ENCODE results near the gene NAMPT. TPM values are rescaled to one million over a fixed set of nuclear protein-coding genes. Genes with fewer than 3 reads are reported as not detected.

Gene NAMPT
- total and polyA plus RNA-seq, 2 experiments from 2014 or later = 25.0 to 32.7 TPM

GRCh38 chr7:106243893-106244292 lies 40.9 kb downstream of the NAMPT start:
- no peaks in the 10 kb centered on the region for H3K9me2 ChIP-seq (ENCODE audit: insufficient read depth)
- DNase-seq = peak; percentile 10
- no peaks in the 10 kb centered on the region for H4K20me1 ChIP-seq (ENCODE audit: insufficient read depth)
- WGBS, 2 experiments (ENCODE audit: low coverage in 1 of 2, low lambda C conversion rate in 2 of 2, missing lambda C conversion rate in 2 of 2) = 37 to 38% methylated on average over 2 of the region's 2 CpGs
- no peak overlapping the region for H3K9ac ChIP-seq
- no peak overlapping the region for H3K4me3 ChIP-seq
- H2AFZ ChIP-seq = no peak overlapping the region
- H3K4me2 ChIP-seq (ENCODE audit: unreplicated experiment) = no peak overlapping the region
- no peaks in the 10 kb centered on the region; the same call in 1 of the 2 replicates for H3K36me3 ChIP-seq (ENCODE audit: low read depth)
- no peak overlapping the region for H3K27ac ChIP-seq
- in situ Hi-C loops (cut with MboI) = no loop called here
- no peaks in the 10 kb centered on the region for H3K79me2 ChIP-seq (ENCODE audit: insufficient read depth)
- H3K4me1 ChIP-seq (ENCODE audit: insufficient read depth) = no peaks in the 10 kb centered on the region
- no peaks in the 10 kb centered on the region for H3K27me3 ChIP-seq (replicated peaks; ENCODE audit: insufficient read depth)
- TF ChIP-seq EZH2 (IDR thresholded peaks at IDR 0.05; ENCODE audit: insufficient read depth, poor library complexity, severe bottlenecking) = no peak
- no peak for TF ChIP-seq EZH2phosphoT487 (IDR thresholded peaks at IDR 0.05; ENCODE audit: insufficient read depth, low read depth)
- no peaks in the 10 kb centered on the region for H3F3A ChIP-seq (ENCODE audit: insufficient read depth)
- H3K9me3 ChIP-seq (ENCODE audit: low read depth) = no peaks in the 10 kb centered on the region

DNA sequence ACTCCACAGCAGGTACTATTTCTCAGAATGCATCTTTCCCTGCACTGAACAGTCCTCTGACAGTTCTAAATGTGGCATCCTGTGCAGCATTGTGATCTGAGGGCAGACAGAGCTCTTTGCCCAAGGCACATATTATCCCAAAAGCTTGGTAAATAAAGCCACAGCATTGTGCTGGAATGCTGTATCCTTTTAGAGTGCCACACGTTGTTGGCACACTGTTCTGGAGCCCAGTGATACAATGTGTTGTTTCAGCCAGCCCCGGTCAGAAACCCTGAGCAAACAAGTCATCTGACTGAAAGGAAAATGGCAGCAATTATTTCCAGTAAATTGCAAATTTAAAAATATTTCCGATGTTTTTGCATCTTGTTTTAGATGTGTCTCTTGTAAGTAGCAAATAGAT lies 45.4 kb downstream of the NAMPT start:
- TF ChIP-seq EZH2phosphoT487 (IDR thresholded peaks at IDR 0.05; ENCODE audit: insufficient read depth, low read depth) (no peak), EZH2 (IDR thresholded peaks at IDR 0.05; ENCODE audit: insufficient read depth, poor library complexity, severe bottlenecking) (no peak)
- WGBS, 2 experiments (ENCODE audit: low coverage in 1 of 2, low lambda C conversion rate in 2 of 2, missing lambda C conversion rate in 2 of 2) = 69 to 71% methylated on average over 3 of the region's 3 CpGs
- peak; percentile 10 for DNase-seq
- Histone ChIP-seq H3K9ac (no peak overlapping the region), H3F3A (ENCODE audit: insufficient read depth) (no peaks in the 10 kb centered on the region), H3K36me3 (ENCODE audit: low read depth) (no peaks in the 10 kb centered on the region), H3K9me2 (ENCODE audit: insufficient read depth) (no peaks in the 10 kb centered on the region), H3K4me1 (ENCODE audit: insufficient read depth) (no peaks in the 10 kb centered on the region), H3K9me3 (ENCODE audit: low read depth) (no peaks in the 10 kb centered on the region), H3K27me3 (replicated peaks; ENCODE audit: insufficient read depth) (no peaks in the 10 kb centered on the region), H3K4me2 (ENCODE audit: unreplicated experiment) (no peak overlapping the region), H3K27ac (no peak overlapping the region), H2AFZ (no peak overlapping the region), H3K79me2 (ENCODE audit: insufficient read depth) (no peaks in the 10 kb centered on the region), H4K20me1 (ENCODE audit: insufficient read depth) (no peaks in the 10 kb centered on the region), H3K4me3 (no peak overlapping the region)
- in situ Hi-C loops (cut with MboI) = no loop called here

- H2AFZ ChIP-seq = no peak overlapping the region
- H3K4me1 ChIP-seq (ENCODE audit: insufficient read depth) = no peaks in the 10 kb centered on the region
- H4K20me1 ChIP-seq (ENCODE audit: insufficient read depth) = no peaks in the 10 kb centered on the region
- in situ Hi-C loops (cut with MboI) = no loop called here
- no peak overlapping the region for H3K4me2 ChIP-seq (ENCODE audit: unreplicated experiment)
- TF ChIP-seq EZH2phosphoT487 (IDR thresholded peaks at IDR 0.05; ENCODE audit: insufficient read depth, low read depth) = no peak
- TF ChIP-seq EZH2 (IDR thresholded peaks at IDR 0.05; ENCODE audit: insufficient read depth, poor library complexity, severe bottlenecking) = no peak
- WGBS, 2 experiments (ENCODE audit: low coverage in 1 of 2, low lambda C conversion rate in 2 of 2, missing lambda C conversion rate in 2 of 2) = 85 to 86% methylated on average over 5 of the region's 5 CpGs
- H3K4me3 ChIP-seq = no peak overlapping the region
- no peaks in the 10 kb centered on the region for H3K79me2 ChIP-seq (ENCODE audit: insufficient read depth)
- no peak for DNase-seq
- H3K9me2 ChIP-seq (ENCODE audit: insufficient read depth) = no peaks in the 10 kb centered on the region
- no peaks in the 10 kb centered on the region for H3K9me3 ChIP-seq (ENCODE audit: low read depth)
- no peaks in the 10 kb centered on the region for H3F3A ChIP-seq (ENCODE audit: insufficient read depth)
- no peaks in the 10 kb centered on the region for H3K27me3 ChIP-seq (replicated peaks; ENCODE audit: insufficient read depth)
- H3K36me3 ChIP-seq (ENCODE audit: low read depth) = no peaks in the 10 kb centered on the region
- no peak overlapping the region for H3K9ac ChIP-seq
- H3K27ac ChIP-seq = no peak overlapping the region
Measured at GRCh38 chr7:106238830-106239229, 46.0 kb downstream of the NAMPT start.

GRCh38 chr7:106236065-106236464 lies 48.7 kb downstream of the NAMPT start:
- DNase-seq = no peak
- Histone ChIP-seq H3K79me2 (ENCODE audit: insufficient read depth) (no peaks in the 10 kb centered on the region), H3K9me3 (ENCODE audit: low read depth) (no peaks in the 10 kb centered on the region), H3K4me1 (ENCODE audit: insufficient read depth) (no peaks in the 10 kb centered on the region), H3F3A (ENCODE audit: insufficient read depth) (no peaks in the 10 kb centered on the region), H3K9me2 (ENCODE audit: insufficient read depth) (no peaks in the 10 kb centered on the region), H3K27ac (no peak overlapping the region), H4K20me1 (ENCODE audit: insufficient read depth) (no peaks in the 10 kb centered on the region), H3K4me3 (no peak overlapping the region), H3K9ac (no peak overlapping the region), H2AFZ (no peak overlapping the region), H3K36me3 (ENCODE audit: low read depth) (no peaks in the 10 kb centered on the region), H3K4me2 (ENCODE audit: unreplicated experiment) (no peak overlapping the region), H3K27me3 (replicated peaks; ENCODE audit: insufficient read depth) (no peaks in the 10 kb centered on the region)
- in situ Hi-C loops (cut with MboI) = no loop called here
- TF ChIP-seq EZH2phosphoT487 (IDR thresholded peaks at IDR 0.05; ENCODE audit: insufficient read depth, low read depth) (no peak), EZH2 (IDR thresholded peaks at IDR 0.05; ENCODE audit: insufficient read depth, poor library complexity, severe bottlenecking) (no peak)
- 71 to 79% methylated on average over 5 of the region's 5 CpGs for WGBS, 2 experiments (ENCODE audit: low coverage in 1 of 2, low lambda C conversion rate in 2 of 2, missing lambda C conversion rate in 2 of 2)

DNA sequence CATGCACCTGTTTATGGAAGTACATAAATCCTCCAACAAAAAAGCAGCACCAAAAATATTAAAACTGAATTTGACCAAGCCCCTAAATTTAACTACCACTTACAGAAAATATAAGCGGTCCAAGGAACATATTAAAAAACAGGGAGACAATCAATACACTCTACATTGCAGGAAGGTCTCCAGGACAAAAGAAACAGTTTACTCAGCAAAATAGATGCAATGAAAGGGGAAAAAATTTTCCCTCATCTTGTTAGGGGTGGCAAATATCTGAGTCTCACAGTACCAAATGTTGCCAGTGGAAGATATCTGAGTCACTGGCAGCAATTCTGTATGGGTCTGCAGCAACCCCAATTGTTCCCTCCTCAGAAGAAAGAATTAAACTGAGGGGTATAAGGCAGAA lies 50.4 kb downstream of the NAMPT start:
- in situ Hi-C loops (cut with MboI) = no loop called here

More for the DNA sequence above, 50.4 kb downstream of the NAMPT start:
- H4K20me1 ChIP-seq (ENCODE audit: insufficient read depth) = no peaks in the 10 kb centered on the region
- H3K27me3 ChIP-seq (replicated peaks; ENCODE audit: insufficient read depth) = no peaks in the 10 kb centered on the region
- 84 to 100% methylated on average over 1 of the region's 1 CpG for WGBS, 2 experiments (ENCODE audit: low coverage in 1 of 2, low lambda C conversion rate in 2 of 2, missing lambda C conversion rate in 2 of 2)
- no peaks in the 10 kb centered on the region for H3K4me1 ChIP-seq (ENCODE audit: insufficient read depth)
- H3K9me3 ChIP-seq (ENCODE audit: low read depth) = no peaks in the 10 kb centered on the region
- no peak overlapping the region for H3K4me3 ChIP-seq
- H3K79me2 ChIP-seq (ENCODE audit: insufficient read depth) = no peaks in the 10 kb centered on the region
- H2AFZ ChIP-seq = no peak overlapping the region
- H3K9ac ChIP-seq = no peak overlapping the region
- H3K36me3 ChIP-seq (ENCODE audit: low read depth) = no peaks in the 10 kb centered on the region
- no peak overlapping the region for H3K27ac ChIP-seq
- no peak overlapping the region for H3K4me2 ChIP-seq (ENCODE audit: unreplicated experiment)
- no peaks in the 10 kb centered on the region for H3F3A ChIP-seq (ENCODE audit: insufficient read depth)
- H3K9me2 ChIP-seq (ENCODE audit: insufficient read depth) = no peaks in the 10 kb centered on the region
- no peak for DNase-seq
- no peak for TF ChIP-seq EZH2 (IDR thresholded peaks at IDR 0.05; ENCODE audit: insufficient read depth, poor library complexity, severe bottlenecking)
- no peak for TF ChIP-seq EZH2phosphoT487 (IDR thresholded peaks at IDR 0.05; ENCODE audit: insufficient read depth, low read depth)

Measured in GM23248 (cell line).